Measurements from ENCODE around the gene IL1RAPL2. TPM values are rescaled to one million over a fixed set of nuclear protein-coding genes. Genes with fewer than 3 reads are reported as not detected.

Gene IL1RAPL2
- total and polyA plus RNA-seq, 2 donors (not counting 3 experiments of a cell fraction or from before 2014, with no cell fraction given), result not detected

DNA sequence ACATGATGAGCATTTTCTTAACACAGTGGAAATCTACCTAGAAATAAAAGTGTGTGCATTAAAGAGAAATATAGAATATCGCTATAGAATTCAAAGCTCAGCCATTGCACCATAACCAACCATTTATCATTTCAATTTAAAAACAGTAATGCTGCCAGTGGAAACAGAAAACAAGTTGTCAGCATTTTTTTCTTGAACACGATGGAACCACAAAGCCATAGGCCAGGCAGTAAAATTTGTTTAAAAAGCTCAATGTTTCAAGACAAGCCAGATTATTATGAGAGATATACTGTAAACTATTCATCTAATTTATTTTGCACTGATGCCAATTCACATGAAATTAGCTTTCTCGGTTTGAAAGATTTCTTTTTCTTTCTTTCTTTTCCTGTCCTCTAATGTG is 1209.7 kb downstream of the IL1RAPL2 start:
- Histone ChIP-seq H3K4me2 (ENCODE audit: insufficient read depth, low read length) (no peak overlapping the region), H3K27ac (ENCODE audit: insufficient read depth, low read depth, low read length) (no peak overlapping the region), H3K4me1 (ENCODE audit: control insufficient read depth, extremely low read depth, insufficient read depth, low read length) (no peaks in the 10 kb centered on the region), H3K4me3 (replicated peaks in 1 of 3; ENCODE audit: insufficient read depth in 1 of 3, low read depth in 1 of 3, low read length in 3 of 3) (no peak overlapping the region), H3K9me1 (replicated peaks; ENCODE audit: control insufficient read depth, extremely low read depth, insufficient read depth, low read length) (no peaks in the 10 kb centered on the region), H3K9me3 (replicated peaks; ENCODE audit: control insufficient read depth, insufficient read depth, low read length) (no peaks in the 10 kb centered on the region), H4K20me1 (replicated peaks; ENCODE audit: control insufficient read depth, extremely low read depth, insufficient read depth, low read length) (no peaks in the 10 kb centered on the region), H3K27me3 (ENCODE audit: control insufficient read depth in 2 of 2, insufficient read depth in 2 of 2, low read length in 2 of 2) (no peaks in the 10 kb centered on the region), H3K79me2 (ENCODE audit: control insufficient read depth, insufficient read depth, low read length) (no peaks in the 10 kb centered on the region), H2AFZ (ENCODE audit: low read depth, low read length) (no peak overlapping the region), H3K9ac (replicated peaks; ENCODE audit: extremely low read depth, insufficient read depth, low read length) (no peak overlapping the region), H3K36me3 (ENCODE audit: control insufficient read depth in 2 of 2, extremely low read depth in 1 of 2, insufficient read depth in 2 of 2, low read length in 2 of 2) (no peaks in the 10 kb centered on the region)
- no peak for DNase-seq (ENCODE audit: low read depth, low spot score)
- dilution Hi-C loops (cut with MboI; ENCODE audit: extremely low pct_ligation_motif_present, low sequenced_read_pairs), result no loop called here
- CTCF ChIA-PET, result no interaction called here
- no TSS peak for BruUV-seq (replicated peaks)
- POLR2A ChIA-PET, result no interaction called here
- intact Hi-C loops (cut with micrococcal nuclease), result loop anchor here (10.0 kb wide), 1 partner anchor 109 kb away; no protein-coding TSS in a partner anchor
- no peak for FAIRE-seq
- TF ChIP-seq, protein P1, sequence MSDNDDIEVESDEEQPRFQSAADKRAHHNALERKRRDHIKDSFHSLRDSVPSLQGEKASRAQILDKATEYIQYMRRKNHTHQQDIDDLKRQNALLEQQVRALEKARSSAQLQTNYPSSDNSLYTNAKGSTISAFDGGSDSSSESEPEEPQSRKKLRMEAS (IDR thresholded peaks at IDR 0.05; ENCODE audit: insufficient read depth, insufficient read length), result no peak
- no peak for TF ChIP-seq JUN (IDR thresholded peaks at IDR 0.05; ENCODE audit: borderline replicate concordance, insufficient read depth, insufficient read length, low read depth)
- no peak for TF ChIP-seq POLR2A (IDR thresholded peaks at IDR 0.05; ENCODE audit: low read depth, low read length)
- no peak for TF ChIP-seq FOS (IDR thresholded peaks at IDR 0.05; ENCODE audit: borderline replicate concordance, insufficient read depth, low read length)
- no peak for TF ChIP-seq POLR2AphosphoS5 (IDR thresholded peaks at IDR 0.05; ENCODE audit: insufficient read depth, low read depth, low read length)
- TF ChIP-seq EZH2 (IDR thresholded peaks at IDR 0.05; ENCODE audit: borderline replicate concordance, low read depth, low read length, severe bottlenecking), result no peak
- no peak for TF ChIP-seq MYC (IDR thresholded peaks at IDR 0.05; ENCODE audit: low read depth, low read length)
- TF ChIP-seq GATA2 (IDR thresholded peaks at IDR 0.05; ENCODE audit: insufficient read depth, insufficient read length, low read depth, low read length), result no peak
- TF ChIP-seq, protein P2, sequence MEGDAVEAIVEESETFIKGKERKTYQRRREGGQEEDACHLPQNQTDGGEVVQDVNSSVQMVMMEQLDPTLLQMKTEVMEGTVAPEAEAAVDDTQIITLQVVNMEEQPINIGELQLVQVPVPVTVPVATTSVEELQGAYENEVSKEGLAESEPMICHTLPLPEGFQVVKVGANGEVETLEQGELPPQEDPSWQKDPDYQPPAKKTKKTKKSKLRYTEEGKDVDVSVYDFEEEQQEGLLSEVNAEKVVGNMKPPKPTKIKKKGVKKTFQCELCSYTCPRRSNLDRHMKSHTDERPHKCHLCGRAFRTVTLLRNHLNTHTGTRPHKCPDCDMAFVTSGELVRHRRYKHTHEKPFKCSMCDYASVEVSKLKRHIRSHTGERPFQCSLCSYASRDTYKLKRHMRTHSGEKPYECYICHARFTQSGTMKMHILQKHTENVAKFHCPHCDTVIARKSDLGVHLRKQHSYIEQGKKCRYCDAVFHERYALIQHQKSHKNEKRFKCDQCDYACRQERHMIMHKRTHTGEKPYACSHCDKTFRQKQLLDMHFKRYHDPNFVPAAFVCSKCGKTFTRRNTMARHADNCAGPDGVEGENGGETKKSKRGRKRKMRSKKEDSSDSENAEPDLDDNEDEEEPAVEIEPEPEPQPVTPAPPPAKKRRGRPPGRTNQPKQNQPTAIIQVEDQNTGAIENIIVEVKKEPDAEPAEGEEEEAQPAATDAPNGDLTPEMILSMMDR (IDR thresholded peaks at IDR 0.05; ENCODE audit: extremely low read depth in 1 of 2, insufficient read depth in 1 of 2, low read depth in 1 of 2, low read length in 2 of 2), result no peak
